Stimulated activated naive CD8-positive, alpha-beta T cell treated with anti-CD3 and anti-CD28 coated beads, Interleukin-15, amount 100 ng/mL, for 72 hours (primary cell): ENCODE measurements around the gene ATP6V0E2.
"Not testable (repeated sequence)": the region's sequence is repeated elsewhere in the genome, so short reads cannot be mapped to it uniquely, and the experiment has no call there.

Source experiments
- ATAC-seq: fragments of 150-1000 bp; cut with Tn5 transposase; 2 replicates; pipeline ENCODE4 v1.10.0; 2021; ENCODE audit warnings: mild to moderate bottlenecking, moderate library complexity
- DNase-seq, 2 donors: peaks; one replicate each; pipeline ENCODE4 v3.0.0; 2021 to 2022
- H3K27ac Mint-ChIP-seq, 2 donors: one replicate each; pipeline ENCODE4 v1.8.0; 2022; ENCODE audit warnings: mild to moderate bottlenecking in 2 of 2, mixed read lengths in 2 of 2, moderate library complexity in 2 of 2
- H3K27me3 Mint-ChIP-seq: one replicate; pipeline ENCODE4 v1.8.0; 2022; ENCODE audit warnings: mixed read lengths
- H3K4me1 Mint-ChIP-seq: one replicate; pipeline ENCODE4 v1.8.0; 2022; ENCODE audit warnings: mild to moderate bottlenecking, mixed read lengths
- H3K4me3 Mint-ChIP-seq, 2 donors: one replicate each; pipeline ENCODE4 v1.8.0; 2022; ENCODE audit warnings: mild to moderate bottlenecking in 2 of 2, mixed read lengths in 2 of 2, moderate library complexity in 1 of 2
- H3K9me3 Mint-ChIP-seq, 2 donors: one replicate each; pipeline ENCODE4 v1.8.0; 2022; ENCODE audit warnings: mixed read lengths in 2 of 2

Gene ATP6V0E2

DNA sequence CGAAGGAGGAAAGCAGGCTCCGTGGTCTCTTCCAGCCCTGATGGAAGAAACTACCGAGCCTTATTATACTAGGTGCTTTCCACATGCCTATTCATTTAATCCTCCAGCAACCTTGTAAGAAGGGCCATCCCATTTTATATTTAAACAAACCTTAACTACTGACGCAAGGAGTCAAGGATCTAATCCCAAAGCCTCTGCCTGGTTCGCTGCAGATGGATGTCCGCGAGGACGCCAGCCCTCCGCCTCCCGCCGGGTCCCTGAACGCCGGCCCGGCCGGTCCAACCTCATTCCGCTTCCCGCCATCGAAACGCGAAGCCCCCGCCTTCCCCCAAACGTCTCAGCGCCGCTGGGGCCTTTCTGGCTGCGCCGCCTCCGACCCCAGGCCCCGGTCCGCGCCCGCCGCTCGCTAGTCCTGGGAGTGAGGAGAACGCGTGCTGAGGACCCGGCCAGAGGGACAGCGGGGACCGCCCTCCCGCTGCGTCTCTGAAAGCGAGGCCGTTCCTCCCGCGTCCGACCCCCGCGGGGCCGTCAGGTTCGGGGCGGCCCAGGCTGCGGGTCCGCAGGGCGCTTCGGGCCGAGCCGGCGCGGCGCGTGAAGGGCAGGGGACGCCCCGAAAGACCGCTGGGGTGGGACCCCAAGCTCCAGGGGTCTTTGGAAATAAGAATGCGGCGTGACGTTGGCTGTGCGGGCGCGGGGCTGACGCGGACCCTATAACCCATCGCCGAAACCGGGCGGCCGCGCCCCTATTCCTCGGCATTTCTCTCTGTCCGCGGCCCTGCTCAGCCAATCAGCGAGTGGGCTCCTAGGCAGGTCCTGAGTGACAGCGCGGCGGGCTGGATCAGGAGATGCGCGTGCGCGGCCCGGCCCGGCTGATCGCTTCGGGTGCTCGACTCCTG, at the start of gene ATP6V0E2:
ATP6V0E2 (plus strand) TSS at position 896 of the 896 bp plus-strand sequence. CDS start 97 bp downstream, outside the sequence.
- H3K4me1 Mint-ChIP-seq = peaks cover 75% of the 10 kb centered on the region
- DNase-seq (peak; percentile 93 to 96), ATAC-seq (peak; percentile 87)
- H3K4me3 Mint-ChIP-seq = peak within 1 kb of the TSS; percentile 85 to 92
- H3K9me3 Mint-ChIP-seq = no peaks in the 10 kb centered on the region
- no peaks in the 10 kb centered on the region for H3K27me3 Mint-ChIP-seq
- H3K27ac Mint-ChIP-seq = peak within 1 kb of the TSS; percentile 94 to 96

DNA sequence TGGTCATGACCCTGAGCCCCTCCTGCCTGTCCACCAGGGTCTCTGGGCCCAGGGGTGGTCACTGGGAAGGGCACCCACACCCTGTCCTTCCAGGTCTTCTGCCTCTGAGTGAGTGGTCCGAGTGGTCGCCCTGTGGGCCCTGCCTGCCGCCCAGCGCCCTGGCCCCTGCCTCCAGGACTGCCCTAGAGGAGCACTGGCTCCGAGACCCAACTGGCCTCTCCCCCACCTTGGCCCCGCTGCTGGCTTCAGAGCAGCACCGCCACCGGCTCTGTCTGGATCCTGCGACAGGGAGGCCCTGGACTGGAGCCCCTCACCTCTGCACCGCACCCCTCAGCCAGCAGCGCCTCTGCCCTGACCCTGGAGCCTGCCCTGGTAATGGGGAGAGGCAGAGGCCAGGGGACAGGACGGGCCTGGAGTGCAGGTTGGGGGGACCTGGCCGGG, 49.4 kb upstream of the ATP6V0E2 start:
- Mint-ChIP-seq H3K27ac (no peak overlapping the region), H3K4me3 (no peak overlapping the region), H3K27me3 (no peaks in the 10 kb centered on the region), H3K9me3 (no peaks in the 10 kb centered on the region), H3K4me1 (peaks cover 19% of the 10 kb centered on the region)
- DNase-seq = no peak
- no peak for ATAC-seq

DNA sequence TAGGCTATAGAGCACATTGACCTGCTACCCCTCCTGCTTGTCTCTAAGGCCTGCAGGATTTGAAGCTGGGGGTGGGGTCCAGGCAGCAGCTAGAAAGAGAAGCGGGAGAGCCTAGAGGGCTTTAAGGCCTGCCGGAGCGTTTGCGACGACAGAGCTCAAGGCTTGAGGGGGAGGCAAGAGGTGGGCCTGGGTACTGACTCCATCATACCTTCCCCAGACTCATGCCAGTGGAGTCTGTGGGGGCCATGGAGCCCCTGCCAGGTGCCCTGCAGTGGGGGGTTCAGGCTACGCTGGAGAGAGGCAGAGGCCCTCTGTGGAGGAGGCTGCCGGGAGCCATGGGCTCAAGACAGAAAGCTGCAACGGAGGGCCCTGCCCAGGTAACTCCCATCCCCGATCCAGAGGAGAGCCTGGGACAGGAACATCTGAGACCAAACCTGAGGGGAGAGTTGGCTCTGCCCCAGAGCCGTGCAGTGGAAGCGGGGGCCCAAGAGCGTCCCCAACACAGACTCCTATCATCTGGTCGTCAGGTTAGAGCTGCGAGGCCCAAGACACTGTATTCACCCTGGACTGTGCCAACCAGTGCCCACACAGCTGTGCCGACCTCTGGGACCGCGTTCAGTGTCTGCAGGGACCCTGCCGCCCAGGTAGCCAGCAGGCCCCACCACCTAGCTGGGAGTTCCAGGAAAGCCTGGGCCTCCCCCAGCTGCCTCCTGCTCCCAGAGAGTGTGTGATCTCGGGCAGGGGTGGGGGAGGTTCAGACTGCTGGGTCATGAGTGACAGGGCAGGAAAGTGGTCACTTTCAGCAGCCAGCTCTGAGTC, 48.8 kb upstream of the ATP6V0E2 start:
- Mint-ChIP-seq H3K4me3 (no peak overlapping the region), H3K27ac (no peak overlapping the region), H3K9me3 (no peaks in the 10 kb centered on the region), H3K4me1 (peaks cover 19% of the 10 kb centered on the region), H3K27me3 (no peaks in the 10 kb centered on the region)
- no peak for ATAC-seq
- no peak for DNase-seq

DNA sequence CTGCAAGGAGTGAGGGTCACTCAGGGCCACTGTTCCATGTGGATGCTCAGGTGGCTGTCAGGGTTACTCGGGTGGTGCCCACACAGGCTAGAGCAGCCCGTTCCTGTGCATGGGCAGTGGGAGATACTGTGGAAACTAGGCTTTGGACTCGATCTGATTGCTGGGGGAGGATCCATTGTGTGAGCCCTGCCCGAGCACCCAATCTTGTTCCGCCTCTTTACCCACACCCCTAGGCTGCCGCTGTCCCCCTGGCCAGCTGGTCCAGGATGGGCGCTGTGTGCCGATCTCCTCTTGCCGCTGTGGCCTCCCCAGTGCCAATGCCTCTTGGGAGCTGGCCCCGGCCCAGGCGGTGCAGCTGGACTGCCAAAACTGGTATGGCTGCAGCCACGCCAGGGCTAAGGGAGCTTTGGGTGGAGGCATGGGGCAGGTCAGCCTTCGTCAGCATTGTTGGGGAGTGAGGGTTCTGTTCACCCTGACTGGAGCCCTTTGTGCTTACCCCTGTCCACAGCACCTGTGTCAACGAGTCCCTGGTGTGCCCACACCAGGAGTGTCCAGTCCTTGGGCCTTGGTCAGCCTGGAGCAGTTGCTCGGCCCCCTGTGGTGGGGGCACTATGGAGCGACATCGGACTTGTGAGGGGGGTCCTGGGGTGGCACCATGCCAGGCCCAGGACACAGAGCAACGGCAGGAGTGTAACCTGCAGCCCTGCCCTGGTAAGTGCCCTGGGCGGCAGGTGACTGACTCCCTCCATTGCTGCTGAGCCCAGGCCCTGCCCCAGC, 48.0 kb upstream of the ATP6V0E2 start:
- Mint-ChIP-seq H3K4me3 (no peak overlapping the region), H3K27me3 (peaks cover 3% of the 10 kb centered on the region), H3K4me1 (peaks cover 19% of the 10 kb centered on the region), H3K9me3 (no peaks in the 10 kb centered on the region), H3K27ac (no peak overlapping the region)
- ATAC-seq (no peak), DNase-seq (no peak)

DNA sequence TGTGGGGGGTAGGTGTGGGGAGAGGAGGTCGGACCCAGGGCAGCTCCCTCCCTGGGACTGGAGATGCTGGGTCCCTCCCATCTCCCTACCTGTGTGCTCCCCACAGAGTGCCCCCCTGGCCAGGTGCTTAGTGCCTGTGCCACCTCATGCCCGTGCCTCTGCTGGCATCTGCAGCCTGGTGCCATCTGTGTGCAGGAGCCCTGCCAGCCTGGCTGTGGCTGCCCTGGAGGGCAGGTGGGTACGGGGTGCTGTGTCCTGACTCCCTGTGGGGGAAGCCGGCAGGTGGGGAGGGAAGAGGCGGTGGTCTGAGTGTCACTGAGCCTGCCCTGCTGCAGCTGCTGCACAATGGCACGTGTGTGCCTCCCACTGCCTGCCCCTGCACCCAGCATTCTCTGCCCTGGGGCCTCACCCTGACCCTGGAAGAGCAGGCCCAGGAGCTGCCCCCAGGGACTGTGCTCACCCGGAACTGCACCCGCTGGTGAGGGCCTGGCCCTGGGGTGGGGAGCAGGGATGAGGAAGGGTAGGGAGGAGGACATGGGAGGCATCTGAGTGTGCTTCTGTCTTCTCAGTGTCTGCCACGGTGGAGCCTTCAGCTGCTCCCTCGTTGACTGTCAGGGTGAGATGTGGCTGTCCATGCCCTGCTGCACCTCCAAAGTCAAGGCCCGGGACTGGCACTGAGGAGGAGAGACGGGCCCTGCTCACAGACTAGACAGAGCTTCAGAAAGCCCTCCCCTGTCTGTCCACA, 47.3 kb upstream of the ATP6V0E2 start:
- peaks cover 19% of the 10 kb centered on the region for H3K4me1 Mint-ChIP-seq
- no peaks in the 10 kb centered on the region for H3K9me3 Mint-ChIP-seq
- ATAC-seq (peak; percentile 8), DNase-seq (no peak)
- peak overlapping the region in 1 of 2 donors; percentile 41 for H3K4me3 Mint-ChIP-seq
- peaks cover 11% of the 10 kb centered on the region for H3K27me3 Mint-ChIP-seq
- peak overlapping the region in 1 of 2 donors; percentile 19 for H3K27ac Mint-ChIP-seq

DNA sequence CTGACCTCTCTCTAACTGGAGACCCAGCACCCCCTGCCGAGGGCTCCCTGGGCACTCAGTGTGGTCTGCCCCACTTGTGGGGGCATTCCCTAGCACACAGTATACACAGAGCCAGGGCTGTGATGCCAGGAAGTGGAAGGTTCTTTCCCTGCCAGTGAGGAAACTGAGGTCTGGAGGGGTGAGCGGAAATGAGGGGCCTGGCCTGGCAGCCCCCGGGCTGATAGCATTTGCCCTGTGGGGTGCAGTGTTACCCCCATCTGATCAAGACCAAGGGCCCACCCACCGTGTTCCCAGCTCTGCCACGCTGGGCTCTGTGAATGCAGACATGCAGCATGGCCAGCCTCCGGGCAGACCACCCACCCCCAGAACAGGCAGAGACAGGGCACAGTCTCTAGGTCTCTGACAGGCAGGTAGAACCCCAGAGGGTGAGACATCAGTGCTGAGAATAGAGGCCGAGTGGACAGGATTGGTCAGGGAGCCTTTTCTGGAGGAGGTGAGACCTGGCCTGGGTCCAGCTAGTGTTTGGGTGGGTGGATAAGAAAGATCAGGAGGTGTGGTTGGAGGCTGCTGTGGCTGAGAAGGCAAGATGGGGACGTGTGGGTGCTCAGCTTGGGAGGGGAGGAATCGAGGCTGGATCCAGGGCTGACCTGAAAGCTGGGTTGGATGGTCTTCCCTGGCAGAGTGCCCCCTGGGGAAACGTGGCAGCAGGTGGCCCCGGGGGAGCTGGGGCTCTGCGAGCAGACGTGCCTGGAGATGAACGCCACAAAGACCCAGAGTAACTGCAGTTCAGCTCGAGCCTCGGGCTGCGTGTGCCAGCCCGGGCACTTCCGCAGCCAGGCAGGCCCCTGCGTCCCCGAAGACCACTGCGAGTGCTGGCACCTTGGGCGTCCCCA, 46.4 kb upstream of the ATP6V0E2 start:
- no peaks in the 10 kb centered on the region for H3K9me3 Mint-ChIP-seq
- no peak for DNase-seq
- H3K4me1 Mint-ChIP-seq = peaks cover 19% of the 10 kb centered on the region
- peaks cover 16% of the 10 kb centered on the region for H3K27me3 Mint-ChIP-seq
- peak overlapping the region; percentile 71 to 76 for H3K27ac Mint-ChIP-seq
- H3K4me3 Mint-ChIP-seq = peak overlapping the region in 1 of 2 donors; percentile 41
- ATAC-seq = peak; percentile 53

DNA sequence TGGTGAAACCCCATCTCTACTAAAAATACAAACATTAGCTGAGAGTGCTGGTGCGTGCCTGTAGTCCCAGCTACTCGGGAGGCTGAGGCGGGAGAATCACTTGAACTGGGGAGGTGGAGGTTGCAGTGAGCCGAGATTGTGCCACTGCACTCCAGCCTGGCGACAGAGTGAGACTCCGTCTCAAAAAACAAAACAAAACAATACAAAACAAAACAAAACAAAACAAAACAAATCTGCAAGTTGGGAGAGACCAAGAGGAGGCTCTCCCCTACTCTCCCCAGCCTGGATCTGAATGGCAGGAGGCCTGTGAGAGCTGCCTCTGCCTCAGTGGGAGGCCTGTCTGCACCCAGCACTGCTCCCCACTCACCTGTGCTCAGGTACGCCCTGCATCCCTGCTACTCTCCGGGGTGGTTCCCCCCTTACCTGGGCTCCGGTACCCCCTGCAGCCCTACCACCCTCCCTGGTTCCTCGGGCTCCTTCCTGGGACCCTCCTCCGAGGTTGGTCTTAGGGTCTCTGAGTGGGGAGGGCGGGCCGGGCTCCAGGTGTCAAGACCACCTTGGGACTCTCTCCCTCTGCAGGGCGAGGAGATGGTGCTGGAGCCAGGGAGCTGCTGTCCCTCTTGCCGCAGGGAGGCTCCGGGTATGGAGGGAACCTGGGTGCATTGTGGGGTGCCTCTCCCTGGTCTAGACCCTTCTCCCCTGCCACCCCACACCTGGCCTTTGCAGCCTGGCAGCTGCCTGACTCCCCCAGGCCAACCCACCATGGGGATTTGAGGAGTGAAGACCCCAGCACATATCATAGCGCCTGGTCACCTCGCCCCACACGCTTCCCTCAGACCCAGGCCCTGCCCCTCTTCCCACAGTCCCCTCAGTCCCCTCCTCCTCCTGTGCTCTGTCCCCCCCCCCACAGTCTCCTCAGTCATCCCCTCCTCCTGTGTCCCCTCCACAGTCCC, 45.1 kb upstream of the ATP6V0E2 start:
- Mint-ChIP-seq H3K27me3 (peaks cover 24% of the 10 kb centered on the region), H3K4me1 (peaks cover 19% of the 10 kb centered on the region), H3K27ac (no peak overlapping the region), H3K4me3 (no peak overlapping the region), H3K9me3 (no peaks in the 10 kb centered on the region)
- ATAC-seq (no peak), DNase-seq (no peak)

DNA sequence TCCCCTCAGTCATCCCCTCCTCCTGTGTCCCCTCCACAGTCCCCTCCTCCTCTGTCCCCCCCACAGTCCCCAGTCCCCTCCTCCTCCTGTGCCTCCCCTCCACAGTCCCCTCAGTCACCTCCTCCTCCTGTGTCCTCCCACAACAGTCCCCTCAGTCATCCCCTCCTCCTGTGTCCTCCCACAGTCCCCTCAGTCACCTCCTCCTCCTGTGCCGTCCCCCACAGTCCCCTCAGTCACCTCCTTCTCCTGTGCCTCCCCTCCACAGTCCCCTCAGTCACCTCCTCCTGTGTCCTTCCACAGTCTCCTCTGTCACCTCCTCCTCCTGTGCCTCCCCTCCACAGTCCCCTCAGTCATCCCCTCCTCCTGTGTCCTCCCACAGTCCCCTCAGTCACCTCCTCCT, 43.2 kb upstream of the ATP6V0E2 start:
- not testable (repeated sequence) for DNase-seq, H3K4me3 Mint-ChIP-seq, H3K9me3 Mint-ChIP-seq, ATAC-seq
- peaks cover 24% of the 10 kb centered on the region for H3K27me3 Mint-ChIP-seq
- H3K4me1 Mint-ChIP-seq = peaks cover 19% of the 10 kb centered on the region
- H3K27ac Mint-ChIP-seq = peak overlapping the region; percentile 69 to 71

DNA sequence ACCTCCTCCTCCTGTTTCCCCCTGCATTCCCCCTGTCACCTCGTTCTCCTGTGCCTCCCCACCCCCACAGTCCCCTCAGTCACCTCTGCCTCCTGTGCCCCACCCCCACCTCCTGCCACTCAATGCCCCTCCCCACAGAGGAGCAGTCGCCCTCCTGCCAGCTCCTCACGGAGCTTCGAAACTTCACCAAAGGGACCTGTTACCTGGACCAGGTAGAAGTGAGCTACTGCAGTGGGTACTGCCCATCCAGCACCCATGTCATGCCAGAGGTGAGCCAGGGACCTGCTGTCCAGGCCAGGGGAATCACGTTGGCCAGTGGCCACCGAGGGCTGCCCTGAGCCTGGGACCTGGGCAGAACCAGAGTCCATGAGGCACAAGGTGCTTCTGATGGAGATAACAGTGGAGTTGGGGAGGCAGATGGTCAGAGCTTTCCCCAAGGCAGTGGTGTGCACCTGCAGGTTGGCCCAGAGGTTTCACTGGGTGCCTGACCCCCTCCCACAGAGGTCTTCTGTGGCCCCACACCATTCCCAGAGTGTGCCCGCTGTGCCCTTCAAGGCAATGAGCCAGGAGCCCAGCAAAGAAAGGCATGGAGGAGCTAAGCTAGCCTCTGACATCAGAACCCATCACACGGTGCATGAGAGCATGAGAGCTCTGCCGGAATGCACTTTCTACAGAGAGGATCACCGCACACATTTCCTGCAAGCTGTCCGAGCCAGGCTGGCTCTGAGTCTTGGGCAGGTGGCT, 42.6 kb upstream of the ATP6V0E2 start:
- no peak overlapping the region for H3K4me3 Mint-ChIP-seq
- DNase-seq = no peak

DNA sequence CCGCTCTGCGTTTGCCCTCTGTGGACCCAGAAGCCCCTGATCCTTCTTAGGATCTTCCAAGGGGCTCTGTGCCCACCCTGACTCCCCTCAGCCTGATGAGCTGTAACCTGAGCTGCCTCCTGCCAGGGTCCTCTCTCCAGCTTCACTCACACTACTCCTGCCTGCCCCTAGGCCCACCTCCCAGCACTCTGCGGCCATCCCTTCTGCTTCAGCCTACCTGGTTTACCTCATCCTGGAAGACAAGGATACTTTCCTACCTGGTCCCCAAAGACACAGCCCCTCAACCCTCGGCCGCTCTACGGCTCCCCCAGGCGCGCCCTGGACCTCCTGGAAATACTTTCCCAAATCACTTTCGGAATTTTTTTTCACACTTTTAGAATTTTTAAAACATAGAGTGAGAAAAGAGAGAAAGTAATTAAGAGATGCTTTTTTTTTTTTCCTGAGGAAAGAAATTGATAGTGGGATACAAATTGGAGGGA, 42.0 kb upstream of the ATP6V0E2 start:
- no peak for ATAC-seq
- Mint-ChIP-seq H3K9me3 (no peaks in the 10 kb centered on the region), H3K4me3 (no peak overlapping the region), H3K4me1 (peaks cover 15% of the 10 kb centered on the region), H3K27ac (peak overlapping the region; percentile 16 to 39), H3K27me3 (peaks cover 24% of the 10 kb centered on the region)
- DNase-seq = no peak

More for the DNA sequence above, 42.6 kb upstream of the ATP6V0E2 start:
- H3K27ac Mint-ChIP-seq = no peak overlapping the region
- ATAC-seq = no peak
- no peaks in the 10 kb centered on the region for H3K9me3 Mint-ChIP-seq
- H3K4me1 Mint-ChIP-seq = peaks cover 19% of the 10 kb centered on the region
- H3K27me3 Mint-ChIP-seq = peaks cover 24% of the 10 kb centered on the region

DNA sequence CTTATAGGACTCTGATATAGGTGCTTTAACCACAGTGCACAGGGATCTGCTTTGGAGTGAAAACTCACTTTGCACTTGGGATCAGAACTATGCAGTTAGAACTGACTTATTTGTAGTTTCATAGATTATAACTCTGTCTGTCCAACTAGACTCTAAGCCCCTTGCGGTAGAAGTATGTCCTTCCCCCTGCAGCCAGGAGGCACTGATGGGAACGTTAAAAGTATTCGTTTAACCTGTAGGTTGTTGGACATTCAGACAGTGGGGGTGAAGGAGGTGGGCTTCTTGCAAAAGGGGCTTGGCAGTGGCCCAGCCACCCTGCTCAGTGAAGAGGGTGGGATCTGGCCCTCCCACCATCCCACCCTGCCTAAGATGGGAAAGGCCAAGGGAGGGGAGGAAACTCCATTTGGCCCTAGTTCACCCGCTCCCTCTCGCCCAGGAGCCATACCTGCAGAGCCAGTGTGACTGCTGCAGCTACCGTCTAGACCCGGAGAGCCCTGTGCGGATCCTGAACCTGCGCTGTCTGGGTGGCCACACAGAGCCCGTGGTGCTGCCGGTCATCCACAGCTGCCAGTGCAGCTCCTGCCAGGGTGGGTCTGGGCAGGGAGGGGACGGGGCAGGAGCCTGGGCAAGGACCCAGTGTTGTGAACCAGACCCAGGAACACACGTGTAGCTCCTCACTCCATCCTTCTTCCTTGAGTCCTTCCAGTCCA, 41.3 kb upstream of the ATP6V0E2 start:
- peaks cover 24% of the 10 kb centered on the region for H3K27me3 Mint-ChIP-seq
- peaks cover 8% of the 10 kb centered on the region for H3K4me1 Mint-ChIP-seq
- H3K27ac Mint-ChIP-seq = no peak overlapping the region
- no peak overlapping the region for H3K4me3 Mint-ChIP-seq
- DNase-seq (no peak), ATAC-seq (no peak)
- H3K9me3 Mint-ChIP-seq = no peaks in the 10 kb centered on the region
